IMR-90 (cell line): ENCODE data around the gene LYSMD2. TPM values are rescaled to one million over a fixed set of nuclear protein-coding genes. Genes with fewer than 3 reads are reported as not detected.

Experiments
- ATAC-seq: fragments of 200-7000 bp; cut with Tn5 transposase; 2 replicates; pipeline ENCODE4 v1.9.1; 2020; ENCODE audit warnings: low read depth, mild to moderate bottlenecking, moderate library complexity
- BruUV-seq: library from RNA; stranded (reverse); fragments of 400-500 nt; replicated peaks from 2 replicates; lab custom pipeline; 2021; lab: Mats Ljungman, UMichigan
- CTCF ChIA-PET: fragments of 300-600 bp; formaldehyde crosslinking; extraction: SDS; loops from one replicate; lab custom pipeline; 2021; ENCODE audit warnings: antibody characterized with exemption; lab: Yijun Ruan, JAX
- POLR2A ChIA-PET: fragments of 300-600 bp; sonication (Branson Sonifier 250); formaldehyde crosslinking; loops from one replicate; lab custom pipeline; 2022; ENCODE audit warnings: antibody characterized with exemption; ENCODE audit not compliant: unreplicated experiment; lab: Charles Lee
- DNase-seq: peaks from one replicate; pipeline ENCODE4 v3.0.0; 2013
- H2AFZ ChIP-seq: replicated peaks from 2 replicates; pipeline ENCODE3; 2013; ENCODE audit warnings: low read length, mild to moderate bottlenecking; ENCODE audit not compliant: poor library complexity
- H2AK5ac ChIP-seq: 2 replicates; pipeline ENCODE4 v1.6.1; 2013; ENCODE audit warnings: low read depth, low read length, inconsistent platforms
- H2AK9ac ChIP-seq: replicated peaks from 2 replicates; pipeline ENCODE3; 2013; ENCODE audit warnings: mild to moderate bottlenecking, low read depth, low read length, moderate library complexity; ENCODE audit not compliant: poor library complexity
- H2BK120ac ChIP-seq: 2 replicates; pipeline ENCODE4 v1.6.1; 2013; ENCODE audit warnings: low read depth, low read length, inconsistent platforms
- H2BK15ac ChIP-seq: 3 replicates; pipeline ENCODE4 v1.6.1; 2013; ENCODE audit warnings: low read depth, low read length, inconsistent platforms
- H2BK20ac ChIP-seq: 2 replicates; pipeline ENCODE4 v1.6.1; 2013; ENCODE audit warnings: low read depth, mild to moderate bottlenecking, inconsistent platforms, low read length, moderate library complexity
- H2BK5ac ChIP-seq: 2 replicates; pipeline ENCODE4 v1.6.1; 2013; ENCODE audit warnings: mild to moderate bottlenecking, low read depth, low read length, inconsistent platforms; ENCODE audit not compliant: poor library complexity, severe bottlenecking
- H3K14ac ChIP-seq: replicated peaks from 2 replicates; pipeline ENCODE4 v1.6.1; 2013; ENCODE audit warnings: low read depth, low read length, inconsistent platforms
- H3K18ac ChIP-seq: 2 replicates; pipeline ENCODE4 v1.6.1; 2013; ENCODE audit warnings: low read depth, low read length, control low read depth
- H3K23ac ChIP-seq: 2 replicates; pipeline ENCODE4 v1.6.1; 2013; ENCODE audit warnings: low read depth, low read length, inconsistent platforms
- H3K27ac ChIP-seq: 2 replicates; pipeline ENCODE4 v1.5.1; 2013; ENCODE audit warnings: mild to moderate bottlenecking, control low read depth, low read length; ENCODE audit not compliant: insufficient read depth
- H3K27me3 ChIP-seq: 2 replicates; pipeline ENCODE4 v1.6.1; 2013; ENCODE audit warnings: low read length; ENCODE audit not compliant: control insufficient read depth, insufficient read depth
- H3K36me3 ChIP-seq: 2 replicates; pipeline ENCODE4 v1.6.1; 2013; ENCODE audit warnings: low read length, mixed read lengths; ENCODE audit not compliant: control insufficient read depth, insufficient read depth
- H3K4ac ChIP-seq: 2 replicates; pipeline ENCODE4 v1.6.1; 2013; ENCODE audit warnings: low read depth, low read length, inconsistent platforms
- H3K4me1 ChIP-seq: 2 replicates; pipeline ENCODE4 v1.6.1; 2013; ENCODE audit warnings: low read length, mixed read lengths; ENCODE audit not compliant: control insufficient read depth, insufficient read depth
- H3K4me2 ChIP-seq: 2 replicates; pipeline ENCODE4 v1.6.1; 2013; ENCODE audit warnings: low read depth, mild to moderate bottlenecking, control low read depth, low read length, moderate library complexity
- H3K4me3 ChIP-seq: 2 replicates; pipeline ENCODE4 v1.5.1; 2013; ENCODE audit warnings: low read depth, mild to moderate bottlenecking, control low read depth, low read length, moderate library complexity; ENCODE audit not compliant: insufficient read depth
- H3K56ac ChIP-seq: 2 replicates; pipeline ENCODE4 v1.6.1; 2013; ENCODE audit warnings: low read length, inconsistent platforms; ENCODE audit not compliant: insufficient read depth; ENCODE audit errors: extremely low read depth
- H3K79me1 ChIP-seq, 2 experiments: 2 replicates each; pipeline ENCODE4 v1.6.1; 2013; ENCODE audit warnings: low read length in 2 of 2, inconsistent platforms in 1 of 2, low read depth in 1 of 2
- H3K9ac ChIP-seq: 2 replicates; pipeline ENCODE4 v1.6.1; 2013; ENCODE audit warnings: low read depth, low read length, control low read depth
- H3K9me1 ChIP-seq: 2 replicates; pipeline ENCODE4 v1.6.1; 2013; ENCODE audit warnings: low read length, inconsistent platforms; ENCODE audit not compliant: insufficient read depth
- H3K9me3 ChIP-seq: 2 replicates; pipeline ENCODE4 v1.6.1; 2013; ENCODE audit warnings: low read length; ENCODE audit not compliant: control insufficient read depth, insufficient read depth
- H4K20me1 ChIP-seq: 2 replicates; pipeline ENCODE4 v1.6.1; 2013; ENCODE audit warnings: low read length, inconsistent platforms; ENCODE audit not compliant: insufficient read depth
- H4K5ac ChIP-seq: 2 replicates; pipeline ENCODE4 v1.6.1; 2013; ENCODE audit warnings: mild to moderate bottlenecking, low read depth, low read length, control low read depth
- H4K8ac ChIP-seq, 2 experiments: 2 replicates each; pipeline ENCODE4 v1.6.1; 2013; ENCODE audit warnings: low read depth in 2 of 2, low read length in 2 of 2, control low read depth in 1 of 2, inconsistent platforms in 1 of 2
- H4K91ac ChIP-seq: 2 replicates; pipeline ENCODE4 v1.6.1; 2013; ENCODE audit warnings: low read depth, low read length, inconsistent platforms; ENCODE audit not compliant: insufficient read depth
- BHLHE40 ChIP-seq: fragments of 150-350 bp; IDR thresholded peaks from 2 replicates; pipeline ENCODE4 v1.6.1; 2016; ENCODE audit warnings: mild to moderate bottlenecking, low read depth, low read length
- CHD1 ChIP-seq: IDR thresholded peaks from 2 replicates; pipeline ENCODE4 v1.6.1; 2012; ENCODE audit warnings: low read depth, low read length, improper control_type of control experiment
- CTCF ChIP-seq: conservative IDR thresholded peaks from 2 replicates; pipeline ENCODE4 v1.5.1; 2012; ENCODE audit warnings: mild to moderate bottlenecking, low read depth, low read length, improper control_type of control experiment
- MAFK ChIP-seq: IDR thresholded peaks from 2 replicates; pipeline ENCODE4 v1.6.1; 2012; ENCODE audit warnings: low read depth, low read length, improper control_type of control experiment
- MAZ ChIP-seq: IDR thresholded peaks from 2 replicates; pipeline ENCODE4 v1.6.1; 2012; ENCODE audit warnings: low read depth, mild to moderate bottlenecking, low read length, improper control_type of control experiment, moderate library complexity, borderline replicate concordance
- MXI1 ChIP-seq: IDR thresholded peaks from 2 replicates; pipeline ENCODE4 v1.6.1; 2012; ENCODE audit warnings: low read depth, mild to moderate bottlenecking, low read length, moderate library complexity, borderline replicate concordance
- NFE2L2 ChIP-seq: fragments of 150-350 bp; IDR thresholded peaks from 2 replicates; pipeline ENCODE4 v1.6.1; 2016; ENCODE audit warnings: low read depth, mild to moderate bottlenecking, low read length
- POLR2A ChIP-seq: IDR thresholded peaks from 2 replicates; pipeline ENCODE4 v1.6.1; 2012; ENCODE audit warnings: mild to moderate bottlenecking, low read depth, low read length
- RCOR1 ChIP-seq: IDR thresholded peaks from 2 replicates; pipeline ENCODE4 v1.6.1; 2012; ENCODE audit warnings: mild to moderate bottlenecking, low read length, improper control_type of control experiment; ENCODE audit not compliant: insufficient replicate concordance
- SMC3 ChIP-seq: fragments of 150-350 bp; IDR thresholded peaks from 2 replicates; pipeline ENCODE4 v1.6.1; 2016; ENCODE audit warnings: low read depth, mild to moderate bottlenecking, antibody characterized with exemption, low read length, moderate library complexity
- USF2 ChIP-seq: fragments of 150-350 bp; IDR thresholded peaks from 2 replicates; pipeline ENCODE4 v1.6.1; 2017; ENCODE audit warnings: mild to moderate bottlenecking, antibody characterized with exemption, low read length, low read depth
- WGBS, 2 experiments: methylation state at CpG; one replicate each; pipeline versions ENCODE4 v1.1.5 to v1.1.7; 2013; ENCODE audit warnings: missing lambda C conversion rate in 2 of 2; ENCODE audit not compliant: insufficient read length in 1 of 2; ENCODE audit errors: extremely low coverage in 2 of 2; 5-methylcytosine and 5-hydroxymethylcytosine counted together
- dilution Hi-C: fragments of 300-500 bp; cut with HindIII; formaldehyde crosslinking; loops from one replicate; pipeline ENCODE4 v1.14.3; 2018; ENCODE audit warnings: low sequenced_read_pairs; ENCODE audit not compliant: unreplicated experiment
- in situ Hi-C: fragments of 300-500 bp; cut with MboI; formaldehyde crosslinking; loops from 3 replicates; pipeline ENCODE4 v1.14.3; 2019; ENCODE audit warnings: low sequenced_read_pairs, inconsistent platforms, mixed read lengths
- intact Hi-C: fragments of 100-400 bp; cut with micrococcal nuclease; formaldehyde crosslinking; loops from 2 replicates; pipeline ENCODE4 v1.10.0; 2022
- polyA plus RNA-seq, 3 experiments: library from polyadenylated mRNA; depleted of rRNA; stranded (reverse); fragments of >200 nt; gene quantifications; 2 replicates each; pipeline ENCODE4 v1.2.3, GENCODE V29; 2012; ENCODE audit warnings: low replicate concordance in 1 of 3
- total RNA-seq: library from RNA; depleted of rRNA; stranded (reverse); fragments of >200 nt; gene quantifications from 2 replicates; pipeline ENCODE4 v1.2.3, GENCODE V29; 2012

The LYSMD2 gene
- total and polyA plus RNA-seq, 2 of the 4 experiments (the other 2 are of a cell fraction) = 5.9 to 6.0 TPM

- Histone ChIP-seq H2BK20ac (no peak overlapping the region), H3K36me3 (no peaks in the 10 kb centered on the region), H3K27ac (no peak overlapping the region), H3K9me1 (peaks cover 3% of the 10 kb centered on the region; the same call in 1 of the 2 replicates), H4K91ac (no peak overlapping the region), H2BK120ac (no peak overlapping the region), H4K8ac (no peak overlapping the region), H3K79me1 (no peaks in the 10 kb centered on the region), H3K14ac (no peak overlapping the region), H2AK9ac (no peak overlapping the region), H4K20me1 (no peaks in the 10 kb centered on the region), H2AFZ (no peak overlapping the region), H3K27me3 (no peaks in the 10 kb centered on the region), H2AK5ac (no peak overlapping the region), H3K23ac (no peak overlapping the region), H3K18ac (no peak overlapping the region), H3K4me1 (no peaks in the 10 kb centered on the region), H3K4me2 (no peak overlapping the region), H2BK5ac (no peak overlapping the region), H3K9me3 (no peaks in the 10 kb centered on the region), H2BK15ac (no peak overlapping the region), H3K56ac (no peak overlapping the region), H3K4me3 (no peak overlapping the region), H3K4ac (no peak overlapping the region), H3K9ac (no peak overlapping the region), H4K5ac (no peak overlapping the region)
- dilution Hi-C loops (no loop called here), in situ Hi-C loops (no loop called here), intact Hi-C loops (no loop called here)
- WGBS, 2 experiments = no CpG with 5 or more reads among the region's 1 CpG
- ATAC-seq (no peak), DNase-seq (no peak)
- ChIA-PET POLR2A (no interaction called here), CTCF (no interaction called here)
- no TSS peak for BruUV-seq
- TF ChIP-seq POLR2A (no peak), SMC3 (no peak), NFE2L2 (no peak), BHLHE40 (no peak), CTCF (no peak), RCOR1 (no peak), CHD1 (no peak), MXI1 (no peak), USF2 (no peak), MAFK (no peak), MAZ (no peak)
Observed at GRCh38 chr15:51714162-51714561, 23.3 kb downstream of the LYSMD2 start.
